HG02938 (cell line): ENCODE results near the gene CDYL2.

Experiments
- ATAC-seq: cut with Tn5 transposase; IDR thresholded peaks from one replicate; pipeline ENCODE4 v1.9.1; 2021; ENCODE audit warnings: mild to moderate bottlenecking, moderate library complexity; ENCODE audit not compliant: unreplicated experiment

The CDYL2 gene

DNA sequence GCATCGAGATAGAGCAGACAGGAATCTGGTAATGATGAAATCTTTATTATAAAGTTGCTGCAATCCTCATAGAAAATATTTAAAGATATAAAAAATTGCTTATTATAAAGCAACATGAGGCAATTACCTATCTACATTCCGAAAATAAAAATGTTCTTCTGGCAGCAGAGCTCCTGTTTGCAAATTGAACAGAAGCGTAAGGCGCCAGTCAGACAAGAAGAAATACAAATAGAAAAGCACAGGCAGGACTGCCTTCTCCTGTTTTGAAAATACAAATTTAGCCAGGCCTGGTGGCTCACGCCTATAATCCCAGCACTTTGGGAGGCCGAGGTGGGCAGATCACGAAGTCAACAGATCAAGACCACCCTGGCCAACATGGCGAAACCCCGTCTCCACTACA lies 95.6 kb downstream of the CDYL2 start:
- no peak for ATAC-seq

- ATAC-seq: no peak
These were observed 96.7 kb downstream of the CDYL2 start for GRCh38 chr16:80707686-80708085.

DNA sequence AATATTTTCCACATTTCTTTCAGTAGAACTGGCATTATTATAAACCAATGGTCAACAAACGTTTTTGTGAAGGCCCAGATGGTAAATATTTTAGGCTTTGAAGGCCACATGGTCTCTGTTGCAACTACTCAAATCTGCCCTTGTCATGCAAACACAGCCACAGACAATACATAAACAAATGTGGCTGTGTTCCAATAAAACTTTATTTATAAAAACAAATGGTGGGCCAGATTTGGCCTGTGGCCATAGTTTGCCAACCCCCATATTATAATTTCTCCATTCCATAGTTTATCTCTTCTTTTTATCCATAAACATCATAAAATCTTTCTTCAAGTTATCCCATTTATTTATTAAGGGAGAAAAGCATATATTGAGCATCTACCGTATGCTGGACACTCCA lies 98.8 kb downstream of the CDYL2 start:
- no peak for ATAC-seq

DNA sequence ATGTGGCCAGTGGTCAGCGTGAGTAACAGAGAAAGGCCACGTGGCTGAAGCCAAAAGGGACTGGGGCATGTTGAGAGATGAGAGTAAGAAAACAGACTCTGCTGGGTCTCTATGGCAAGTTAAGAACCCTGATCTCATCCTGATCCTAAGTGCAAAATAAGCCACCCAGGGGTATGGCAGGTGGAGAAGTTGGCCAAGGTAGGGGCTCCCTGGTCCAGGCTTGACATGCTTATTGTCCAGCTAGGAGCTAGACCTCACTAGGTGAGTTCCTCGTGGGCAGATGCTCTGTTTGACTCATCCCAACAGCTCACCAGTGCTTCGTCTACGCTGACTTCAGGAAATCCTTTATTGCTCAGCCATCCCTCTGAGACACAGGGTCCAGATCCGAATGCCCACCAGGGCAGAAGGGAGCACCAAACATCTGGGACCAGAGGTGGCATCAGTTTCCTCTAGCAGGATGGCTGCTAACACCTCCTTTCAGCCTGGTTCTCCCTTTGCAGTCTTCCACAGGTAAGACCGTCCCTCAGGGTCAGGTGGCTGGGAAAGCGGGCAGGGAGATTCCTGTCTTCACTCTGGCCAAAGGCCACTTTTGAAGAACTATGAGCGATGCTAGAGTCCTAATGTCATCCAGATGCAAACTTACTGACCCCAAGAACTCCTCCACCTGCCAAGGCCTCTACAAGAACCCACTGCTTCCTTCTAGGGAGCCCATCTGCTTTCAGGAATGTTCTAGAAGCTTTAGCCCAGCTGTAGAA lies 99.5 kb downstream of the CDYL2 start:
- no peak for ATAC-seq

GRCh38 chr16:80703131-80704071 lies 101.0 kb downstream of the CDYL2 start:
- no peak for ATAC-seq

- no peak for ATAC-seq
These were observed 101.7 kb downstream of the CDYL2 start for GRCh38 chr16:80702696-80703095.

DNA sequence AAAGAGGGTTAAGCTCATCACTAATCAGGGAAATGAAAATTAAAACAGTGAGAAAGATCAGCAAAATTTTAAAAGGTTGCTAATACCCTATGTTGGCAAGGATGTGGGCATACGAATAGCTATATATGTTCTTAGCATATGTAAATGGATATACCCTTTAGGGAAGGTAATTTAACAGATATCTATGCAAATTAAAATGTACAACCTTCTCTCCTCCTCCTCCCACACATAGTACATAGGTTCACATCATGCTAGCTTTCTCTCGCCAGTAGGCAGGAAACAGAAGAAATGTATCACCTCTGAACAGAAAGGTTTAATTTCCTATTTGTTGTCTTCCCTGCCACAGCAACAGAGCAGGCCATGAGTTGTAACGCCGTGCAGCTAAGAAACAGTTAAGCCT lies 103.8 kb downstream of the CDYL2 start:
- no peak for ATAC-seq

GRCh38 chr16:80695020-80695419 lies 109.4 kb downstream of the CDYL2 start:
- ATAC-seq: peak; percentile 48

GRCh38 chr16:80693553-80693952 lies 110.8 kb downstream of the CDYL2 start:
- ATAC-seq: no peak

GRCh38 chr16:80692270-80692669 lies 112.1 kb downstream of the CDYL2 start:
- no peak for ATAC-seq

GRCh38 chr16:80691111-80691741 lies 113.2 kb downstream of the CDYL2 start:
- ATAC-seq: no peak

DNA sequence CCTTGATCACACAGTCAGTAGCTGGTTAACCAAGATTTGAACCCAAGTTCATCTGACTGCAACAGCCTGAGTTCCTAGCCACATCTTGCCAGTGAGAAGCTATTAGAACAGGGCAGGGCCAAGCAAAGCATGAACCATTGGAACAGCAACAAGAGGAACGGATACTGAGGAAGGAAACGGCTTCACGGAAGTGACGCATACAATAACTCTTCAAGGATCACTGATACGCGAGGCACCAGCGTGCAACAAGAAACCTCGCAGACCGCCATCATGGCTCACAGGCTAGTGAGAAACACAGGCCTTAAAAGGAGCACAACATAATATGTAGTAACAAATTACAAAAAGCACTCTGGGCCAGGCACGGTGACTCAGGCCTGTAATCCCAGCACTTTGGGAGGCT lies 114.9 kb downstream of the CDYL2 start:
- ATAC-seq: no peak

DNA sequence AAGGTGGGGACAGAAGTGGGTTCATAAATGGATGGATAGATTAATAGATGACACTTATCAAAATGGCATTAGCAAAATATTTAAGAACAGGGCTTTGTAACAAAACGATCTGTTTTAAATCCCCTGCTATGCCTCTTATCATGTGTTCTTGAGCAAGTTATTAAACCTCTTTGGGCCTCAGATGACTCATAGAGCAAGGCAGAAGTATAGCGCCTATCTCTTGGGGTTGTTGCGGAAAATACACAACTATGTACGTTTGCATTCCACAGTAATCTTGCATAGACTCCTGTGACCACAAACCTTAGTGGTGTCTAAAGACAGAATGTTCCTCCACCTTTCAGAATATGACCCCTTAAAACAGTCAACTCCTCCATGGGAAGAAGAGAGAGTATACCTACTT lies 116.8 kb downstream of the CDYL2 start:
- ATAC-seq: no peak

GRCh38 chr16:80684906-80685305 lies 119.5 kb downstream of the CDYL2 start:
- ATAC-seq: no peak

DNA sequence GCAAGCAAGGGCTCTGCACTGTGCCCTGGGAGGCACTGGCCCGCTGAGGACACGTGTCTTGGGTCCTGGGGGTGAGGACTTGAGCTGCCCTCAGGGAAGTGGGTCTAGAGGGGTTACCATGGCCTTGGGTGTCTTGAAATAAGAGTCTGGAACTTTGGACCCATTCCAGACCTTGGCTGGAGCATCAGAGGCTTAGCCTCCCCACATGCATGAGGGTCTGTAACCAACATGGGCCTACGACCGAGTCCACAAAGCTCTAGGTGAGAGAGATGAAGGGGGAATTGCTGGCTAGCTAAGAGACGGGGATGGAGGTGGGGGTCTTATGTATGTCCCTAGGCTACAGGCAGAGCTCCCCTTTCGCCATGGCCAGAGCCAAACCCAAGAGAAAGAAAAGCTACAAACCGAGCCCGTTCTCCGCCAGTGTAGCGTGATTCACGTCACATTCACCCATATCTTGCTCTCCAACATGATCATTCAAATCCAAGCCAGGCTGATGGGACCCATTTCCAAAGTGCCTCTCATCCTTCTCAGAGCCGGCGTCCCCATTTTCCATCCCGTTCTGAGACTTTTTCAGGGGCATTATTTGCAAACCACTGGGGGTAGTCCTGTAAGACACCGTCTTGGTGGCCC lies 120.1 kb downstream of the CDYL2 start:
- no peak for ATAC-seq

- ATAC-seq: no peak
These were observed 120.8 kb downstream of the CDYL2 start for GRCh38 chr16:80683646-80684045.

DNA sequence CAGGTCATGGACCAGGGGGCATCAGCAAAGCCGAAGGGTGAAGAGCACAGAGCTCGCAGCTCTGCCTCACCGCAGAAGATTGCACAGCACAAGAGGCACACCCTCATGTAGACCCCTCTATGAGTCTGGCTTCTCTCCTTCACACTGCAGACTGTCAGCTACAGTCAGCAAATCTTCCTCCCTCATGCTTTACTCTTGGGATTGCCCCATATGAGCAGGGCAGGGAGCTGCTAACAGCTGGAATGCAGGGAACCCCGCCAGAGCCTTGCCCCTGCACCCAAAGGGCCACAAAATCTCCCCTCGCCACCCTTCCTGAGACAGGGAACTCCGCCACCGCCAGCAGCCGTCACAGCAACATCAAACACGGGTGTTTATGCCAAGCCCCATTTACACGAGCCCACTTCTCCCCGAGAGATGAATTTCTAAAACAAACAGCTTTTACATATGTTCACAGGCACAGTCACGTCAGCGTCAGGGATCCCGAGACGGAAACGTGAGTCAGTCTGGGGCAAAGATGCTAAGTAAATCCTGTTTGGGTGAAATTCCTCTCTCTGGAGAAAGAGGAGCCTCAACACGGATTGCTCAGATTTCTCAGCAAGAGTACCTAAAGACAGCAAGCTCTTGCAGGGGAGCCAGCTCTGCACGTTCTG lies 121.9 kb downstream of the CDYL2 start:
- ATAC-seq: no peak

DNA sequence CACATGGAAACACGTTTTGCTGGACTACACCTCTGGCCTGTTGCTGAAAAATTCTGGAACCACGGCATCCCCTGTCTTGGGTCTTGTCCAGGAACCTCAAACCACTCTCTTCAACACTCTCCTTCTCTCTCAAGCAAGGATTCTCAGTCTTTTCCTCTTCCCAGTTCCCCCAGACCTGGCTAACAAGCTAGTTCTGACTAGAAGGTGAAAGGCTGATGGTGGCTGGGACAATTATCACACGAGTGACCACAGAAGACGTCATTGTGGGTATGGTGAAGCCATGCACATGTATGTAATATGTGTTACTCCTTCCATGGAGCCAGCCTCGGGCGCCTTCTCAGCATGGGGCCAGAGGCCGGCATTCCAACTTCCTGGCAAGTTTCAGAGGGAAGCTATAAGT lies 123.0 kb downstream of the CDYL2 start:
- ATAC-seq: no peak

GRCh38 chr16:80680839-80681238 lies 123.6 kb downstream of the CDYL2 start:
- ATAC-seq: no peak

DNA sequence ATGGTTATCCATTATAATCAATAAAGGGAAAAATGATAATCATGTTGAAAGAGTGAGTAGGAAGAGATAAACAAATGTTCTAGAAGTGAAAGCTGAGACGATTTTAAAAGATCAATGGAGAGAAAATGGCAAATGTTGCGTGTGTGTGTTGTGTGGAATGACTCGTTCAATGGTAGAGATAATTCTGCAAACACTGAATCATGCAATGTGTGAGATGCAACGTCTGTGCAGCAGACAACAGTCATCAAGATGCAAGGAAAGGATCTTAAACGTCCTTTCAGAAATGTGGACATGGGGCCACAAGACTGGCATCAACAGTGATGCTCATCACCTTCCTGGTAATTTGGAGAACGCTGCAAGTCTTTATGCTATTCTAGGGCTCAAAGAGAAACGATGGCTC lies 124.4 kb downstream of the CDYL2 start:
- no peak for ATAC-seq

DNA sequence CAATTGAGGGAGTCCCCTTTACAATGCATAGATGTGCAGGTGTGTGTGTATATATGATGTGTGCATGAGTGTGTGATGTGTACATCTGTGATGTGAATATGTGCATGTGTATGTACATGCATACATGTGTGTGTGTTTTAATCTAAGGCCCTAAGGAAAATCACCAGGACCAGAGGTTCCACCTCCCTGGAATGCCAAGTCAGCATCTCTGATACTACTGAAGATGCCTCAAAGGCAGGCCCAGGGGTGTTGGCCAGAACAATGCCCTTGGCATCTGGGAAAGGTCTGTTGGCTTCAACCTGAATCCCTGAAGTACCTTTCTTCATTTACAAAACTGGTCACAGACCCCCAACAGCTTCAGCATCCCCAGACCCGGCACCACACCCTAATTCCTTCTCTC lies 129.5 kb downstream of the CDYL2 start:
- ATAC-seq: no peak
